Loucy (cell line): ENCODE results near the gene SPNS3.

Source experiments
- H2AFZ ChIP-seq: fragments of 200-600 bp; sonication (generic); 2 replicates; pipeline ENCODE4 v1.6.0; 2016; ENCODE audit warnings: antibody characterized with exemption, mild to moderate bottlenecking, low read length, moderate library complexity
- H3F3A ChIP-seq: fragments of 200-600 bp; 2 replicates; pipeline ENCODE4 v1.6.0; 2016; ENCODE audit warnings: antibody characterized with exemption, low read depth, mild to moderate bottlenecking
- H3K27me3 ChIP-seq: fragments of 200-600 bp; sonication (generic); 2 replicates; pipeline ENCODE4 v1.6.1; 2014; ENCODE audit warnings: low read length, mild to moderate bottlenecking; ENCODE audit not compliant: insufficient read depth, poor library complexity, severe bottlenecking
- H3K36me3 ChIP-seq: fragments of 200-600 bp; sonication (generic); 2 replicates; pipeline ENCODE4 v1.6.1; 2016; ENCODE audit warnings: low read length; ENCODE audit not compliant: insufficient read depth
- H3K4me1 ChIP-seq: fragments of 200-600 bp; sonication (generic); 2 replicates; pipeline ENCODE4 v1.5.1; 2014; ENCODE audit warnings: low read length, mild to moderate bottlenecking; ENCODE audit not compliant: insufficient read depth, poor library complexity, severe bottlenecking
- H3K4me2 ChIP-seq: fragments of 200-600 bp; sonication (generic); 2 replicates; pipeline ENCODE4 v1.6.0; 2014; ENCODE audit warnings: antibody characterized with exemption, low read length, low read depth, mild to moderate bottlenecking; ENCODE audit not compliant: poor library complexity, severe bottlenecking
- H3K4me3 ChIP-seq: fragments of 200-600 bp; sonication (generic); 2 replicates; pipeline ENCODE4 v1.5.1; 2014; ENCODE audit warnings: low read length, mild to moderate bottlenecking, mixed read lengths; ENCODE audit not compliant: poor library complexity, severe bottlenecking
- H3K79me2 ChIP-seq: fragments of 200-600 bp; sonication (generic); 2 replicates; pipeline ENCODE4 v1.6.1; 2014; ENCODE audit warnings: low read length; ENCODE audit not compliant: insufficient read depth
- H3K9ac ChIP-seq: fragments of 200-600 bp; sonication (generic); 2 replicates; pipeline ENCODE4 v1.6.0; 2014; ENCODE audit warnings: mild to moderate bottlenecking, low read depth, low read length, moderate library complexity; ENCODE audit not compliant: poor library complexity, severe bottlenecking
- H3K9me2 ChIP-seq: fragments of 200-600 bp; sonication (generic); replicated peaks from 2 replicates; pipeline ENCODE4 v1.6.1; 2016; ENCODE audit warnings: low read depth, low read length, mixed read lengths
- H3K9me3 ChIP-seq: fragments of 200-600 bp; sonication (generic); 2 replicates; pipeline ENCODE4 v1.6.1; 2014; ENCODE audit warnings: mild to moderate bottlenecking, antibody characterized with exemption, low read length, low read depth; ENCODE audit not compliant: insufficient read depth
- H4K20me1 ChIP-seq: fragments of 200-600 bp; sonication (generic); 2 replicates; pipeline ENCODE4 v1.6.0; 2014; ENCODE audit warnings: antibody characterized with exemption, low read length, mild to moderate bottlenecking; ENCODE audit not compliant: insufficient read depth, poor library complexity, severe bottlenecking
- CTCF ChIP-seq: fragments of 200-600 bp; sonication (generic); conservative IDR thresholded peaks from 2 replicates; pipeline ENCODE4 v1.5.1; 2014; ENCODE audit warnings: mild to moderate bottlenecking, antibody characterized with exemption, low read length
- EZH2phosphoT487 ChIP-seq: fragments of 200-600 bp; IDR thresholded peaks from 2 replicates; pipeline ENCODE4 v1.6.1; 2018; ENCODE audit warnings: antibody characterized with exemption, mild to moderate bottlenecking, moderate library complexity, borderline replicate concordance

The SPNS3 gene

GRCh38 chr17:4511199-4511932, 77.6 kb downstream of the SPNS3 start:
- Histone ChIP-seq H3K9ac (no peak overlapping the region), H2AFZ (no peak overlapping the region), H3K4me3 (no peak overlapping the region), H3K4me2 (no peak overlapping the region), H3K27me3 (no peaks in the 10 kb centered on the region), H3K79me2 (peaks cover 45% of the 10 kb centered on the region; the same call in 1 of the 2 replicates), H3K9me2 (no peaks in the 10 kb centered on the region), H3F3A (no peaks in the 10 kb centered on the region), H3K4me1 (peaks cover 26% of the 10 kb centered on the region), H3K9me3 (no peaks in the 10 kb centered on the region), H3K36me3 (no peaks in the 10 kb centered on the region; the same call in 1 of the 2 replicates), H4K20me1 (peaks cover 6% of the 10 kb centered on the region)
- TF ChIP-seq CTCF (no peak), EZH2phosphoT487 (no peak)

GRCh38 chr17:4512156-4513112, 78.7 kb downstream of the SPNS3 start:
- H4K20me1 ChIP-seq = peaks cover 6% of the 10 kb centered on the region
- H3K36me3 ChIP-seq = no peaks in the 10 kb centered on the region; the same call in 1 of the 2 replicates
- no peaks in the 10 kb centered on the region for H3K9me2 ChIP-seq
- no peaks in the 10 kb centered on the region for H3K27me3 ChIP-seq
- peaks cover 21% of the 10 kb centered on the region for H3K4me1 ChIP-seq
- H3K9ac ChIP-seq = no peak overlapping the region
- H2AFZ ChIP-seq = no peak overlapping the region
- H3K79me2 ChIP-seq = peaks cover 35% of the 10 kb centered on the region; the same call in 1 of the 2 replicates
- no peaks in the 10 kb centered on the region for H3K9me3 ChIP-seq
- TF ChIP-seq EZH2phosphoT487 (no peak), CTCF (no peak)
- no peak overlapping the region for H3K4me3 ChIP-seq
- no peak overlapping the region for H3K4me2 ChIP-seq
- H3F3A ChIP-seq = no peaks in the 10 kb centered on the region

- Histone ChIP-seq H3F3A (no peaks in the 10 kb centered on the region), H3K9me2 (no peaks in the 10 kb centered on the region), H3K9me3 (no peaks in the 10 kb centered on the region), H3K79me2 (peaks cover 25% of the 10 kb centered on the region; the same call in 1 of the 2 replicates), H3K4me2 (no peak overlapping the region), H3K36me3 (no peaks in the 10 kb centered on the region; the same call in 1 of the 2 replicates), H3K4me3 (no peak overlapping the region), H4K20me1 (peaks cover 6% of the 10 kb centered on the region), H3K27me3 (no peaks in the 10 kb centered on the region), H2AFZ (no peak overlapping the region), H3K4me1 (peaks cover 16% of the 10 kb centered on the region), H3K9ac (no peak overlapping the region)
- TF ChIP-seq CTCF (no peak), EZH2phosphoT487 (no peak)
Measured at GRCh38 chr17:4513113-4514032, 79.6 kb downstream of the SPNS3 start.
